ENCODE measurements around the gene KLHDC1.
"Not testable (repeated sequence)": the region's sequence is repeated elsewhere in the genome, so short reads cannot be mapped to it uniquely, and the experiment has no call there.

The KLHDC1 gene

GRCh38 chr14:49755378-49755777 is 62.5 kb downstream of the KLHDC1 start:
- no peaks in the 10 kb centered on the region for H3K9me3 ChIP-seq (ENCODE audit: control insufficient read depth, insufficient read depth, low read length)
- no peak overlapping the region for H3K9ac ChIP-seq (ENCODE audit: low read depth, low read length)
- H3K4me1 ChIP-seq (ENCODE audit: insufficient read depth, low read length), result no peaks in the 10 kb centered on the region
- H3K36me3 ChIP-seq (ENCODE audit: insufficient read depth, low read length), result no peaks in the 10 kb centered on the region

- Histone ChIP-seq H3K4me1 (ENCODE audit: insufficient read depth, low read length) (no peaks in the 10 kb centered on the region), H3K9ac (ENCODE audit: low read depth, low read length) (no peak overlapping the region), H3K36me3 (ENCODE audit: insufficient read depth, low read length) (no peaks in the 10 kb centered on the region), H3K9me3 (ENCODE audit: control insufficient read depth, insufficient read depth, low read length) (no peaks in the 10 kb centered on the region)
Measured at GRCh38 chr14:49761839-49762551, 69.1 kb downstream of the KLHDC1 start.

GRCh38 chr14:49766839-49767238 is 73.9 kb downstream of the KLHDC1 start:
- peaks cover 10% of the 10 kb centered on the region for H3K4me1 ChIP-seq (ENCODE audit: insufficient read depth, low read length)
- no peaks in the 10 kb centered on the region for H3K36me3 ChIP-seq (ENCODE audit: insufficient read depth, low read length)
- no peaks in the 10 kb centered on the region for H3K9me3 ChIP-seq (ENCODE audit: control insufficient read depth, insufficient read depth, low read length)
- H3K9ac ChIP-seq (ENCODE audit: low read depth, low read length), result peak overlapping the region; percentile 98

- H3K9me3 ChIP-seq (ENCODE audit: control insufficient read depth, insufficient read depth, low read length), result no peaks in the 10 kb centered on the region
- H3K4me1 ChIP-seq (ENCODE audit: insufficient read depth, low read length), result peaks cover 10% of the 10 kb centered on the region
- H3K36me3 ChIP-seq (ENCODE audit: insufficient read depth, low read length), result no peaks in the 10 kb centered on the region
- peak overlapping the region; percentile 98 for H3K9ac ChIP-seq (ENCODE audit: low read depth, low read length)
Measured at GRCh38 chr14:49767270-49767570, 74.3 kb downstream of the KLHDC1 start.

GRCh38 chr14:49767571-49768300 is 74.8 kb downstream of the KLHDC1 start, which contains the start of gene KLHDC2:
Gene KLHDC2 (plus strand): TSS chr14:49768153. CDS start chr14:49768469, 316 bp downstream.
- Histone ChIP-seq H3K36me3 (ENCODE audit: insufficient read depth, low read length) (no peaks in the 10 kb centered on the region), H3K9ac (ENCODE audit: low read depth, low read length) (peak within 1 kb of the TSS; percentile 98), H3K9me3 (ENCODE audit: control insufficient read depth, insufficient read depth, low read length) (no peaks in the 10 kb centered on the region), H3K4me1 (ENCODE audit: insufficient read depth, low read length) (peaks cover 10% of the 10 kb centered on the region)

- Histone ChIP-seq H3K9me3 (ENCODE audit: control insufficient read depth, insufficient read depth, low read length) (no peaks in the 10 kb centered on the region), H3K4me1 (ENCODE audit: insufficient read depth, low read length) (peaks cover 10% of the 10 kb centered on the region), H3K9ac (ENCODE audit: low read depth, low read length) (peak overlapping the region; percentile 98), H3K36me3 (ENCODE audit: insufficient read depth, low read length) (no peaks in the 10 kb centered on the region)
Measured at GRCh38 chr14:49768301-49769121, 75.6 kb downstream of the KLHDC1 start.

GRCh38 chr14:49769171-49769570 is 76.3 kb downstream of the KLHDC1 start:
- no peaks in the 10 kb centered on the region for H3K9me3 ChIP-seq (ENCODE audit: control insufficient read depth, insufficient read depth, low read length)
- peaks cover 10% of the 10 kb centered on the region for H3K4me1 ChIP-seq (ENCODE audit: insufficient read depth, low read length)

GRCh38 chr14:49769581-49770211 is 76.8 kb downstream of the KLHDC1 start:
- H3K9ac ChIP-seq (ENCODE audit: low read depth, low read length), result peak overlapping the region; percentile 98; the same call in 1 of the 2 replicates
- H3K4me1 ChIP-seq (ENCODE audit: insufficient read depth, low read length), result peaks cover 10% of the 10 kb centered on the region
- peaks cover 6% of the 10 kb centered on the region; the same call in 1 of the 2 replicates for H3K36me3 ChIP-seq (ENCODE audit: insufficient read depth, low read length)
- H3K9me3 ChIP-seq (ENCODE audit: control insufficient read depth, insufficient read depth, low read length), result no peaks in the 10 kb centered on the region

More at GRCh38 chr14:49769171-49769570, 76.3 kb downstream of the KLHDC1 start:
- Histone ChIP-seq H3K36me3 (ENCODE audit: insufficient read depth, low read length) (peaks cover 3% of the 10 kb centered on the region; the same call in 1 of the 2 replicates), H3K9ac (ENCODE audit: low read depth, low read length) (peak overlapping the region; percentile 98)

- H3K9ac ChIP-seq (ENCODE audit: low read depth, low read length), result peak overlapping the region; percentile 98; the same call in 1 of the 2 replicates
- peaks cover 10% of the 10 kb centered on the region for H3K4me1 ChIP-seq (ENCODE audit: insufficient read depth, low read length)
- no peaks in the 10 kb centered on the region for H3K9me3 ChIP-seq (ENCODE audit: control insufficient read depth, insufficient read depth, low read length)
- peaks cover 6% of the 10 kb centered on the region; the same call in 1 of the 2 replicates for H3K36me3 ChIP-seq (ENCODE audit: insufficient read depth, low read length)
Measured at GRCh38 chr14:49770212-49770817, 77.4 kb downstream of the KLHDC1 start.

GRCh38 chr14:49771691-49772090 is 78.8 kb downstream of the KLHDC1 start:
- not testable (repeated sequence) for H3K9me3 ChIP-seq (ENCODE audit: control insufficient read depth, insufficient read depth, low read length); H3K9ac ChIP-seq (ENCODE audit: low read depth, low read length)
- Histone ChIP-seq H3K4me1 (ENCODE audit: insufficient read depth, low read length) (peaks cover 10% of the 10 kb centered on the region), H3K36me3 (ENCODE audit: insufficient read depth, low read length) (peaks cover 11% of the 10 kb centered on the region; the same call in 1 of the 2 replicates)

GRCh38 chr14:49774106-49774505 is 81.2 kb downstream of the KLHDC1 start:
- Histone ChIP-seq H3K9me3 (ENCODE audit: control insufficient read depth, insufficient read depth, low read length) (no peaks in the 10 kb centered on the region), H3K36me3 (ENCODE audit: insufficient read depth, low read length) (peaks cover 11% of the 10 kb centered on the region; the same call in 1 of the 2 replicates)

GRCh38 chr14:49778421-49778820 is 85.5 kb downstream of the KLHDC1 start:
- peaks cover 28% of the 10 kb centered on the region for H3K36me3 ChIP-seq (ENCODE audit: insufficient read depth, low read length)
- no peaks in the 10 kb centered on the region for H3K9me3 ChIP-seq (ENCODE audit: control insufficient read depth, insufficient read depth, low read length)

More at GRCh38 chr14:49774106-49774505, 81.2 kb downstream of the KLHDC1 start:
- H3K4me1 ChIP-seq (ENCODE audit: insufficient read depth, low read length), result peaks cover 10% of the 10 kb centered on the region
- H3K9ac ChIP-seq (ENCODE audit: low read depth, low read length), result no peak overlapping the region

GRCh38 chr14:49781040-49781439 is 88.1 kb downstream of the KLHDC1 start:
- H3K4me1 ChIP-seq (ENCODE audit: insufficient read depth, low read length); H3K9ac ChIP-seq (ENCODE audit: low read depth, low read length); H3K9me3 ChIP-seq (ENCODE audit: control insufficient read depth, insufficient read depth, low read length): not testable (repeated sequence)
- peaks cover 25% of the 10 kb centered on the region for H3K36me3 ChIP-seq (ENCODE audit: insufficient read depth, low read length)

More at GRCh38 chr14:49778421-49778820, 85.5 kb downstream of the KLHDC1 start:
- no peak overlapping the region for H3K9ac ChIP-seq (ENCODE audit: low read depth, low read length)
- H3K4me1 ChIP-seq (ENCODE audit: insufficient read depth, low read length), result no peaks in the 10 kb centered on the region

All from ES-I3 (cell line).